GM12875 (cell line): ENCODE results near the gene CARD11.

Source experiments
- H3K4me3 ChIP-seq: one replicate; pipeline ENCODE4 v1.5.1; 2011; ENCODE audit warnings: low read depth, low read length, control low read depth
- CTCF ChIP-seq: IDR thresholded peaks from 2 replicates; pipeline ENCODE4 v1.5.1; 2011; ENCODE audit warnings: low read depth, mild to moderate bottlenecking, control low read depth, inconsistent platforms, low read length, moderate library complexity, borderline replicate concordance; ENCODE audit not compliant: insufficient read depth

Gene CARD11

DNA sequence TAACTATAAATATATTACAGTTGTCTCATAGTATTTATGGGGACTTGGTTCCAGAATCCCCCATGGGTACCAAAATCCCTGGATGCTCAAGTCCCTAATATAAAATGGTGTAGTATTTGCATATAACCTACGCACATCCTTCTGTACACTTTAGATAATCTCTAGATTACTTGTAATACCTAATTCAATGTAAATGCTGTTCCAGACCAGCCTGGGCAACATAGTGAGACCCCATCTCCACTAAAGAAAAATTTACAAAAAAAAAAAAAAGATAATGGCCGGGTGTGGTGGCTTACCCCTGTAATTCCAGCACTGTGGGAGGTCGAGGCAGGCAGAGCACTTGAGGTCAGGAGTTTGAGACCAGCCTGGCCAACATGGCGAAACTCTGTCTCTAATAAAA lies 182.2 kb downstream of the CARD11 start:
- no peak for TF ChIP-seq CTCF
- no peak overlapping the region for H3K4me3 ChIP-seq

DNA sequence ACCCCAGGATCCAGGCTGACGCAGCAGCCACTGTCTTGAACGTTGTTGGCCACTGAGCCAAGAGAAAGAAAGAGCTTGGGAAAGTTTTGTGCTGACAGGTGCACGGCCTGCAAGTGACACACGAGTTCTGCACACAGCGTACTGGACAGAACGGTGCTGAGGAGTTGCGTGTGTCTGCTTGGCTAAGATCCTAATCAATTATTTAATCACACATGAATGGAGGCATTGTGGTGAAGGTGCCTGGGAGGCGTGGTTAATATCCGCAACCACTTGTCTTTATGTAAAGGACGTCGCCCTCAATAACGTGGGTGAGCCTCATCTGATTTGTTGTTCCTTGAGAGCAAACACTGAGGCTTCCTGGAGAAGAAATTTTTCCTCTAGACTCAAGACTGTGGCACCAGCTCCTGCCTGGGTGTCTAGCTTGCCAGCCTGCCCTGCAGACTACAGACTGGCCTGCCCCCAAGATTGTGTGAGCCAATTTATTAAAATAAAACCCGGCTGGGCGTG lies 183.0 kb downstream of the CARD11 start:
- H3K4me3 ChIP-seq = no peak overlapping the region
- no peak for TF ChIP-seq CTCF

DNA sequence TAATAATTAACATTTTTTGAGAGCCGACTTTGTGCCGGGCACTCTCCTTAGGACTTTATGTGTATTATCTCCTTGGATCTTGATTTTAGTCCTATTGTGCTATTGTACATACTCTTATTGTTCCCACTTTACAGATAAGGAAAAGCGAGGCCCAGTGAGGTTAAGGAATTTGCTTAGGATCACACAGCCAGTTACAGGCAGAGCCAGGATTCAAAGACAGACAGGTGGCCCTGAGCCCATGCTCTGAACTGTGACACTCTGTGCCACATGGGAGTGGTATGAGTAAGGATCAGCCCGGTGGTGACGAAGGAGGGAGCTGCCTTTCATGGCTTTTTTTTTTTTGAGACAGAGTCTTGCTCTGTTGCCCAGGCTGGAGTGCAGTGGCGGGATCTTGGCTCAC lies 183.7 kb downstream of the CARD11 start:
- H3K4me3 ChIP-seq = no peak overlapping the region
- TF ChIP-seq CTCF = no peak

DNA sequence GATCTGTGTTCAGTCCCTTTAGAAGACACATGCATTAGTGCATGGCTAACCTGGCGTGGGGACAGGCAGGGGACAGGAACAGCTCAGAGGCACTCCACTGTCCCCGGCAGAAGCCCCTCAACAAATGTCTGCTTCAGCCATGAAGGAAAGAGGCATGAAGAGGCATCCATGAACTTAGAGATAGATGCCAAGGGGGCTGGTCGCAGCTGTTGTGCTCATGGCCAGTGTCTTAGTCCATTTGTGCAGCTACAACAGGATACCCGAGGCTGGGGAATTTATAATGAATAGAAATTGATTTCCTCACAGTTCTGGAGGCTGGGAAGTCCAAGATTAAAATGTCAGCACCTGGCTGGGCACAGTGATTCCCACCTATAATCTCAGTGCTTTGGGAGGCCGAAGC lies 185.0 kb downstream of the CARD11 start:
- no peak for TF ChIP-seq CTCF

DNA sequence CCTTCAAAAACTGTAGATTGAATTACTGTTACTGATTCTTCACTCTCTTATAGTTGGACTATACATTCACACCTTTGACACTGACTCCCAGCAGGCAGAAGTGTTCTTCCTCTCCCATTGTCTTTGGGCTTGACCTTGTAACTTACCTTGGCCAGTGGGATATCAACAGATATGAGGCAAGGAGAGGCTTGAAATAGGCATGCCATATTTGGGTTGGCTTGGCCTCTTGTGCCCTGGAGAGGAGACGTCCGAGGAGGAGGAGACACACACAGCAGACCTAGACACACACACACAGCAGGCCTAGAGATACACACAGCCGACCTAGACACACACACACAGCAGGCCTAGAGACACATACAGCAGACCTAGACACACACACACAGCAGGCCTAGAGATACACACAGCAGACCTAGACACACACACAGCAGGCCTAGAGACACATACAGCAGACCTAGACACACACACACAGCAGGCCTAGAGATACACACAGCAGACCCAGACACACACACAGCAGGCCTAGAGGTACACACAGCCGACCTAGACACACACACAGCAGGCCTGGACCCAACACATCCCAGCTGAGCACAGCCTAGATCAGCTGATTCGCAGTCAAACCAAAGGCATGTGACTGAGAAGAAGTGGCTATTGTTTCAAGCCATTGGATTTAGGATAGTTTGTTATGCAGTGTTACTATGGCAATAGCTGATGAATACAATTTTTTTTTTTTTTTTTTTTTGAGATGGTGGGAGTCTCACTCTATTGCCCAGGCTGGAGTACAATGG lies 187.1 kb downstream of the CARD11 start:
- H3K4me3 ChIP-seq = no peak overlapping the region
- no peak for TF ChIP-seq CTCF

More for the DNA sequence above, 185.0 kb downstream of the CARD11 start:
- H3K4me3 ChIP-seq = no peak overlapping the region
